ENCODE results near the gene BIK.

DNA sequence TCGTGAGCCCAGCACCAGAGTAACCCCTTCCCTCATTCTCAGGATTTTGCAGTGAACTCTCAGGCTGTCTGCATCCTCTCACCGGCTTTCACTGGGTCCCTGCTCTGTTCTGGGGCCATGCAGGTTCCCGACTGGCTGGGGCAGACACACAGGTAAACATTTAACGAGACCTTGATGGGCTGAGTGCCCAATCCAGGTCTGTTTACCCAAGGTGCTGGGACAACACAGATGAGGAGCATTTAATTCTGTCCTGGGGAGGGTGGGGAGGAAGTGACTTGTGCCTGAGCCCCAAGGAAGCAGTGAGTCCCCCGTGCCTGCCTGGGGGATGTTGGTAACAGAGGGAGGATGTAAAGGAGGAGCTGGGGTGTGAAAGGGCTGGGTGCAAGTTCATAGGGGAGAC is 4.4 kb downstream of the BIK start:
- TF ChIP-seq, protein P1, sequence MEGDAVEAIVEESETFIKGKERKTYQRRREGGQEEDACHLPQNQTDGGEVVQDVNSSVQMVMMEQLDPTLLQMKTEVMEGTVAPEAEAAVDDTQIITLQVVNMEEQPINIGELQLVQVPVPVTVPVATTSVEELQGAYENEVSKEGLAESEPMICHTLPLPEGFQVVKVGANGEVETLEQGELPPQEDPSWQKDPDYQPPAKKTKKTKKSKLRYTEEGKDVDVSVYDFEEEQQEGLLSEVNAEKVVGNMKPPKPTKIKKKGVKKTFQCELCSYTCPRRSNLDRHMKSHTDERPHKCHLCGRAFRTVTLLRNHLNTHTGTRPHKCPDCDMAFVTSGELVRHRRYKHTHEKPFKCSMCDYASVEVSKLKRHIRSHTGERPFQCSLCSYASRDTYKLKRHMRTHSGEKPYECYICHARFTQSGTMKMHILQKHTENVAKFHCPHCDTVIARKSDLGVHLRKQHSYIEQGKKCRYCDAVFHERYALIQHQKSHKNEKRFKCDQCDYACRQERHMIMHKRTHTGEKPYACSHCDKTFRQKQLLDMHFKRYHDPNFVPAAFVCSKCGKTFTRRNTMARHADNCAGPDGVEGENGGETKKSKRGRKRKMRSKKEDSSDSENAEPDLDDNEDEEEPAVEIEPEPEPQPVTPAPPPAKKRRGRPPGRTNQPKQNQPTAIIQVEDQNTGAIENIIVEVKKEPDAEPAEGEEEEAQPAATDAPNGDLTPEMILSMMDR (IDR thresholded peaks at IDR 0.05): no peak
- no peak for TF ChIP-seq POLR2A (IDR thresholded peaks at IDR 0.05)
